ENCODE data around the gene AFP.

AFP gene

GRCh38 chr4:73439445-73439844 is 3.4 kb downstream of the AFP start:
- DNase-seq: no peak

DNA sequence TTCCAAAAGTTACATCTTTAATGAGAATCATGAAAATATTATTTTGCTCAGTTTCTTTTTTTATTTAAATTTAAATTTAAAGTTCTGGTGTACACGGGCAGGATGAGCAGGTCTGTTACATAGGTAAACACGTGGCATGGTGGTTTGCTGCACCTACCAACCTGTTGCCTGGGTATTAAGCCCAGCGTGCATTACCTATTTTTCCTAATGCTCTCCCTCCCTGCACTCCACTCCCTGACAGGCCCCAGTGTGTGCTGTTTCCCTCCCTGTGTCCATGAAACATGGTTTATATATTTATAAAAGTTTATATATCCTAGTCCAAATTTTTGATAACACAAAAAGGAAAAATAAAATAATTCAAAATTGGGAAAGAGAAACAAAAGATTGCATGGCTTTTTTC is 4.0 kb downstream of the AFP start:
- no peak for DNase-seq

GRCh38 chr4:73440653-73441052 is 4.6 kb downstream of the AFP start:
- no peak for DNase-seq

- DNase-seq: no peak
Measured at GRCh38 chr4:73442275-73442674, 6.3 kb downstream of the AFP start.

GRCh38 chr4:73443224-73443623 is 7.2 kb downstream of the AFP start:
- DNase-seq: no peak

DNA sequence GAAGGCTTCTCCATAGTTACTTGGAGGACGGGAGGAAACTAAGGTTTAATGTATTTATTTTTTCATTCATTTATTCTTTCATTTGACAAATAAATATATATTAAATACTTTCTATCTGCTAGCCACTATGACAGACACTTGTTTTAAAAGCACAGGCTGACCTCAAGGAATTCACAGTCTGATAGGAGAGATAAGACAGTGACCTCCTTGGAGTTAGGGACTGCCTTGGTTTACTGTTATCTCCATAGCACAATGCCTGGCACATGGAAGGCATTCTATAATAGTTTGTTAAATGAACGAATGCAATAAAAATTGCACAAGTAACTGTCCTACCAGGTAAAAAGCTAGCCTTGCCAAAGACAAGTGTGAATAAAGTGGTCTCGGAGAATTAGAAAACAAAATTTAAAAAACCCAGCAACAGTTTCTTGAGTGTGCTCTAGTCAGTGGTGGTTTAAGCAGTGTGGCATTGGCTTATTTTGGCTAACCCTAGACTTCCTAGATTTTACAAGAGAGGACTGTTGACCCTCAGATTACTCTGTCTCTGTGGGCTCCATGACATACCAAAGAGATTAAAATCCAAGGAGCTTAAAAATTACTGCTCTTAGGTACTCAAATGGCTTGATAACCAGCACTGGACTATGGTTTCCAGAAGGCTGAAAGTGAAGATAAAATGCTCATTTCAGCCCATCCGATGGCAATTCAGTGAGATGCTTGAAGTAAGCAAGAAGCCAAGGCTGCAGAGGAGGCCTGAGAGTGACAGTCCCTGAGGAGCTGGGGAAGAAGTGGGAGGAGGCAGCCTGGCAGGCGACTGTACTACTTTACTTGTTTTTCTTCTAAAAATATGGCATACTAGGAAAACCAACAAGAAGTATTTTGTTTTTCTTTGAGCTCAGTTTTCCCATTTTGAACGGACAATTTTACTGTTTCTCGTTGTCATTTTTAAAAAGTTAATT is 9.6 kb downstream of the AFP start:
- DNase-seq: no peak

- peak; percentile 12 to 57 for DNase-seq
Measured at GRCh38 chr4:73446336-73446938, 10.4 kb downstream of the AFP start.

DNA sequence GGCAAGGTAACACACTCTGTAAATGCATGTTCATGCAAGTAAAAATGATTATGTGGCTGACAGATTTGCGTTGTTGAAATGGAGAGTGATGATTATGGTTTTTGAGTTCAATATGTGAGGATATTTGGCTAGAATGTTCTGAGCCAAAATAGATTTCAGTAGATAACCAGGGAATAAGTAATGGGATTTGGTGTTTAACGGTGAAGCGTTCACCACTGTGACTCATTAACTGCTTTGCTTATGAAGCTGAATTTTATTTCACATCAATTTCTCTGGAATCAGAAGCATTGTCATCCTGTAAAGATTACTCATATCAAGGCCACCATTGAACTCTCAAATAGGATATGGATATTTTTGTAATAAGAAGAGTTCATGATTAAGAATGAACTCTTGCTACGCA is 11.7 kb downstream of the AFP start:
- no peak for DNase-seq

- no peak for DNase-seq
Measured at GRCh38 chr4:73448448-73449203, 12.6 kb downstream of the AFP start.

- peak; percentile 62 to 89 for DNase-seq
Measured at GRCh38 chr4:73450398-73451004, 14.5 kb downstream of the AFP start.

- peak; percentile 78 to 94 for DNase-seq
Measured at GRCh38 chr4:73451404-73451803, 15.4 kb downstream of the AFP start.

- DNase-seq: no peak
Measured at GRCh38 chr4:73451981-73452747, 16.1 kb downstream of the AFP start.

GRCh38 chr4:73452953-73453700 is 17.1 kb downstream of the AFP start:
- no peak for DNase-seq

DNA sequence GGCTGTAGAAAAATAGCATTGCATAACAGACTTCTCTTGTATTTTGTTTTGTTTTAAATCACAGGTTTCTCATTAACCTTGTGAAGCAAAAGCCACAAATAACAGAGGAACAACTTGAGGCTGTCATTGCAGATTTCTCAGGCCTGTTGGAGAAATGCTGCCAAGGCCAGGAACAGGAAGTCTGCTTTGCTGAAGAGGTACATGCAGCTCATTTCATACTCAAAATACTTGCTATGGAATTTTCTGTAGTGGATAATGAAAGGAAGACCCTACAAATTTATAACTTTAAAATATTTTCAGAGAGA is 17.6 kb downstream of the AFP start:
- no peak for DNase-seq

DNA sequence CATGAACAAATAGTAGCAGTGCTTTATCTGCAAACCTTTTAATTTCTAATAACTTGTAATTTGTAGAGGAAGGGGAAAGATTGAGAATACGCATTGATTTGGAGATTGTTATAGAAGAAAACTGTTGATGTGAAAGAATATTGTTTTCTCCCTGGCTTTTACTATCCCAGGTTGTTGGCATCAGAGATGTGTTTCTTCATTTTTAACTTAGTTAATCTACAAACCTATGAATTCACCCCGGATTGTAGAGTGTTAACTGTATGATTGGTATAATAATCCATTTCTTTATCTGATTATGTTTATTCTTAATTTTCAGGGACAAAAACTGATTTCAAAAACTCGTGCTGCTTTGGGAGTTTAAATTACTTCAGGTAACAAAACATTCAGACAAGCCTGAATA is 18.9 kb downstream of the AFP start:
- no peak for DNase-seq

DNA sequence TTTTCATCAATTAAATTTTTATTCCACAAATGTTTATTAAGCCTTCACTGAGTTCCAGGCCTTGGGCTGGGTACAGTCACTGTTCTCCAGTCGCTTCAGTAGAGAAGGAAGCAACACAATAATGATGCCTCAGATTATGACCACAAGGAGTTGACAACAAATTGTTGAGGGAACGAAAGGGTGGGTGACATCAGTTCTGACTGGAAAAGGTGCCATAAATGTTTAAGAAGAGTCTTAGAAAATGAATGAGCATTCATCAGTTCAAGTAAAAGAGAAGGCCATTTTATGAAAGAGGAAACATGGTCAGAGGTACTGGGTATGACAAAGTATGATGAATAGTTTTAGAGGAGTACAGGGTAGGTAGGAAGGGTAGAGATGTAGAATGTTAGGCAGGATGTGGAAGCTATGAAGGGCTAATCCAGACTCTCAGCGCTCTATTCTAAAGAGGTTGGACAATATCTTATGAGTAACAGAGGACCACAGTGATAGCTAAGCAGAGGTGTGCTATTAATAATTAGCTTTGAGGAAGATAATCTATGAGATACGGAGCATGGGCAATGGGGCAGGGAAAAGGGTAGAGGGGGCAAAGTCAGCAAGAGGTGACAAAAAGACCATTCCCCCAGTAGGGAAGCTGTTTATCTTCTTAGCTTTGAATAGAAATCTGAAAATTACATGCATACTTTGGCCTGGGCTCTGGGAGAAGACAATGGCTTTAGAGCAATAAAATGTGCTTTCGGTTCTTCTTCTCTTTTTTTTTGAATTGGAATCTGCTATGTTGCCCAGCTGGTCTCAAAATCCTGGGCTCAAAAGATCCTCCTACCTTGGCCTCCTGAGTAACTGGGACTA is 20.4 kb downstream of the AFP start:
- DNase-seq: no peak

- DNase-seq: no peak
Measured at GRCh38 chr4:73458184-73459047, 22.4 kb downstream of the AFP start.

DNA sequence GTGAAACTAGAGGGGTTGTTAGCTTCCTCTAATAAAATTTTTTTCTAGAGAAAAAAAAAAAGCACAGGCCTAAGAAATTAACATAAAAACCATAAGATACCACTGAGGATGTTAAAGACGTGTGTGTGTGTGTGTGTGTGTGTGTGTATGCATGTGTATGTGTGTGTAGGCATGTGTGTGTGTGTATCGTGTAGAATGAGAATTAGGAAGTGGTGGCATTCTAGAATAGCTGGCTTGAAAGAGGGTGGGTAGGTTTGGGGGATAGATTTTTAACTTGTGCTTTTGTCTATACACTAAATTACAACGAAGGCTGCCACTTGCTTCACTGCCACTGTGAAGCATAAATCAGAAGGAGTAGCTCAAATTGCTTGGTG is 23.0 kb downstream of the AFP start:
- no peak for DNase-seq

DNA sequence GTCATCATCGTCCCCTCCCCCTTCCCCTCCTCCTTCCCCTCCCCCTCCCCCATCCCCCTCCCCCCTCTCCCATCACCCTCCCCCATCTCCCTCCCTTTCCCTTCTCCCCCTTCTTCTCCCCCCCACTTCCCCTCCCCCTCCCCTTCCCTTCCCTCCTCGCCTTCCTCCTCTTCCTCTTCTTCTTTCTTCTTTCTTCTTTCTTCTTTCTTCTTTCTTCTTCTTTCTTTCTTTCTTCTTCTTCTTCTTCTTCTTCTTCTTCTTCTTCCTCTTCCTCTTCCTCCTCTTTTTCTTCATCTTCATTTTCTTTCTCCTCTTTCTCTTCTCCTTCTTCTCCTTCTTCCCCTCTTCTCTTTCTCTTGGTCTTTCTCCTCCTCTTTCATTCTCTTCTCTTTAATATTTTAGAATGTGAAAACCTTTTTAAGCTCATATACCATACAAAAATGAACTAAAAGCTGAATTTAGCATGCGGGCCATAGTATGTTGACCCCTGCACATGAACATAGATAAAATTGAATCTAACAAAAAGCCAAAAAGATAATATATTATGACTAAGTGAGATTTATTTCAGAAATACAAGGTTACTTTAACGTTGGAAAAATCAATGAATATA is 25.0 kb downstream of the AFP start:
- DNase-seq: no peak

DNA sequence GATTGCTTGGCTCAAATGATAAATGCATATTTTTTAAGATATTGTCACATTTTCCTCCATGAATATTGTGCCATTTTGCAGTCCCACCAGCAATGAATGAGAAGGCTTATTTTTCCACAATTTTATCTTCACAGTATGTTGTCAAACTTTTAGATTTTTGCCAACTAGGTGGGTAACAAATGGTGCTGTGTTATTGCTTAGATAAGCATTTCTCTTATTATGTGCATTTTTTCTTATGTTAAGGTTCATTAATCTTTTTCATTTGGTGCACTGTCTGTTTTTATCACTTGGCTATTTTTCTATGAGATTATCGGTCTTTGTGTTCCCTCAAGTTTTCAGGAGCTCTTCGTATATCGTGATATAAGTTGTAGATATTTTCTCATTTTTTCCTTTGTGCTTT is 32.1 kb downstream of the AFP start:
- DNase-seq: no peak
